K562 (cell line): Measurements from ENCODE around the gene ZNF865. TPM values are rescaled to one million over a fixed set of nuclear protein-coding genes. Genes with fewer than 3 reads are reported as not detected.

ENCODE experiments used
- ATAC-seq: fragments of 200-7000 bp; cut with Tn5 transposase; 3 replicates; pipeline ENCODE4 v1.9.1; 2020; ENCODE audit warnings: moderate library complexity
- BruUV-seq: library from RNA; stranded (reverse); fragments of 400-500 nt; replicated peaks from 2 replicates; lab custom pipeline; 2021; lab: Mats Ljungman, UMichigan
- CTCF ChIA-PET: fragments of 300-600 bp; formaldehyde crosslinking; extraction: SDS; loops from one replicate; lab custom pipeline; 2021; ENCODE audit warnings: low intra/inter-chr PET ratio; lab: Yijun Ruan, JAX
- POLR2A ChIA-PET: fragments of 300-600, 350-650 bp; sonication (Branson Sonifier 250); formaldehyde crosslinking; extraction: SDS; loops from one replicate; lab custom pipeline; 2021; ENCODE audit warnings: antibody characterized with exemption, inconsistent platforms; lab: Yijun Ruan, JAX
- DNase-seq, 4 experiments: peaks; one replicate each; pipeline versions ENCODE4 v3.0.0 to v3.0.0-alpha.2; 2011 to 2018; ENCODE audit warnings: low spot score in 3 of 4, mixed read lengths in 3 of 4; ENCODE audit errors: extremely low read depth in 1 of 4
- FAIRE-seq: peaks from 2 replicates; lab custom pipeline; 2011; peaks lifted over from hg19 to GRCh38; lab: Jason Lieb, UNC
- H2AFZ ChIP-seq: 2 replicates; pipeline ENCODE4 v1.6.0; 2011; ENCODE audit warnings: low read depth, low read length, control low read depth, inconsistent platforms
- H3K27ac ChIP-seq: fragments of 200-600 bp; 3 replicates; pipeline ENCODE4 v1.8.0; 2011; ENCODE audit warnings: low read depth, mild to moderate bottlenecking, control low read depth, inconsistent platforms, low read length, moderate library complexity, mixed read lengths; ENCODE audit errors: extremely low read depth
- H3K27me3 ChIP-seq, 2 experiments: fragments of 300-600 bp in 1 of 2; 2 replicates in 1 of 2; 3 replicates in 1 of 2; pipeline versions ENCODE4 v1.6.0 to v1.8.0; 2011; ENCODE audit warnings: inconsistent platforms in 2 of 2, low read length in 2 of 2, mild to moderate bottlenecking in 1 of 2, mixed read lengths in 1 of 2, moderate library complexity in 1 of 2; ENCODE audit not compliant: control insufficient read depth in 2 of 2, insufficient read depth in 2 of 2
- H3K36me3 ChIP-seq: fragments of 300-600 bp; 3 replicates; pipeline ENCODE4 v1.8.0; 2011; ENCODE audit warnings: mild to moderate bottlenecking, low read length, inconsistent platforms; ENCODE audit not compliant: control insufficient read depth, insufficient read depth
- H3K4me1 ChIP-seq, 2 experiments: fragments of 200-600 bp in 1 of 2; replicated peaks in 1 of 2; 2 replicates in 1 of 2; 3 replicates in 1 of 2; pipeline versions ENCODE4 v1.5.1 to v1.8.0; 2011; ENCODE audit warnings: inconsistent platforms in 2 of 2, low read length in 2 of 2, mild to moderate bottlenecking in 1 of 2, mixed read lengths in 1 of 2, moderate library complexity in 1 of 2; ENCODE audit not compliant: control insufficient read depth in 2 of 2, insufficient read depth in 2 of 2
- H3K4me2 ChIP-seq: 2 replicates; pipeline ENCODE4 v1.6.1; 2011; ENCODE audit warnings: low read length, control low read depth, inconsistent platforms, mixed read lengths; ENCODE audit not compliant: insufficient read depth
- H3K4me3 ChIP-seq: fragments of 200-600 bp; sonication (generic), shearing (Covaris generic); 2 replicates; pipeline ENCODE4 v1.5.1; 2016; ENCODE audit warnings: control low read depth, inconsistent platforms
- H3K79me2 ChIP-seq: fragments of 200-600 bp; 3 replicates; pipeline ENCODE4 v1.8.0; 2011; ENCODE audit warnings: low read length, inconsistent platforms; ENCODE audit not compliant: control insufficient read depth, insufficient read depth
- H3K9ac ChIP-seq, 2 experiments: 2 replicates each; pipeline versions ENCODE4 v1.6.0 to v1.6.1; 2011; ENCODE audit warnings: low read depth in 2 of 2, low read length in 2 of 2, control low read depth in 1 of 2, inconsistent platforms in 1 of 2, mild to moderate bottlenecking in 1 of 2, mixed read lengths in 1 of 2; ENCODE audit not compliant: insufficient read depth in 1 of 2
- H3K9me1 ChIP-seq: one replicate; pipeline ENCODE4 v1.6.0; 2011; ENCODE audit warnings: inconsistent platforms, mild to moderate bottlenecking, low read length, moderate library complexity; ENCODE audit not compliant: control insufficient read depth, insufficient read depth
- H3K9me3 ChIP-seq: replicated peaks from 2 replicates; pipeline ENCODE4 v1.5.1; 2011; ENCODE audit warnings: low read depth, low read length, inconsistent platforms; ENCODE audit not compliant: control insufficient read depth, insufficient read depth
- H4K20me1 ChIP-seq: replicated peaks from 2 replicates; pipeline ENCODE4 v1.6.1; 2011; ENCODE audit warnings: low read length, inconsistent platforms, mixed read lengths; ENCODE audit not compliant: control insufficient read depth, insufficient read depth
- CBFA2T3 ChIP-seq: fragments of 450-650 bp; IDR thresholded peaks from 2 replicates; pipeline ENCODE4 v1.6.1; 2017
- CBFB ChIP-seq: sonication (generic); formaldehyde crosslinking; IDR thresholded peaks from 2 replicates; pipeline ENCODE4 v1.4.0; 2020; ENCODE audit warnings: mild to moderate bottlenecking, missing genetic modification reagents
- CBX8 ChIP-seq: fragments of 200-600 bp; sonication (generic); IDR thresholded peaks from 2 replicates; pipeline ENCODE4 v1.6.1; 2012; ENCODE audit warnings: borderline replicate concordance, mixed run types, low read depth, mild to moderate bottlenecking, moderate library complexity, mixed read lengths, low read length, control low read depth, inconsistent platforms; ENCODE audit not compliant: poor library complexity, severe bottlenecking; ENCODE audit errors: extremely low read depth
- CCNT2 ChIP-seq: IDR thresholded peaks from 2 replicates; pipeline ENCODE4 v1.6.1; 2011; ENCODE audit warnings: borderline replicate concordance, low read depth, mild to moderate bottlenecking, moderate library complexity, mixed read lengths, low read length; ENCODE audit not compliant: insufficient read length; ENCODE audit errors: extremely low read depth
- ERF ChIP-seq: fragments of 450-650 bp; formaldehyde crosslinking; IDR thresholded peaks from 2 replicates; pipeline ENCODE4 v1.4.0; 2020; ENCODE audit warnings: mild to moderate bottlenecking, mixed read lengths
- FIP1L1 ChIP-seq: fragments of 200-400 bp; formaldehyde crosslinking; IDR thresholded peaks from 2 replicates; pipeline ENCODE4 v1.6.1; 2018; ENCODE audit warnings: mild to moderate bottlenecking, low read depth, low read length; ENCODE audit not compliant: poor library complexity, severe bottlenecking
- FOXA3 ChIP-seq, 2 experiments: fragments of 450-650 bp in 1 of 2; sonication (generic) in 1 of 2; formaldehyde crosslinking; IDR thresholded peaks in 1 of 2; conservative IDR thresholded peaks in 1 of 2; 2 replicates each; pipeline versions ENCODE4 v1.4.0 to v1.8.0; 2020 to 2022; ENCODE audit warnings: mild to moderate bottlenecking in 2 of 2, missing genetic modification reagents in 1 of 2
- KLF13 ChIP-seq: fragments of 450-650 bp; IDR thresholded peaks from 2 replicates; pipeline ENCODE4 v1.6.1; 2016; ENCODE audit warnings: missing genetic modification characterization, low read depth, mild to moderate bottlenecking, missing compliant biosample characterization, moderate library complexity, borderline replicate concordance
- LEF1 ChIP-seq: fragments of 450-650 bp; IDR thresholded peaks from 2 replicates; pipeline ENCODE4 v1.6.1; 2016; ENCODE audit warnings: mild to moderate bottlenecking
- MCM2 ChIP-seq: fragments of 450-650 bp; IDR thresholded peaks from 2 replicates; pipeline ENCODE4 v1.6.1; 2017; ENCODE audit warnings: low read depth, mild to moderate bottlenecking
- NFIC ChIP-seq: fragments of 450-650 bp; IDR thresholded peaks from 2 replicates; pipeline ENCODE4 v1.6.1; 2017; ENCODE audit warnings: mild to moderate bottlenecking, inconsistent platforms
- RB1 ChIP-seq: fragments of 450-650 bp; IDR thresholded peaks from 2 replicates; pipeline ENCODE4 v1.6.1; 2017; ENCODE audit warnings: low read depth, mild to moderate bottlenecking
- RBM14 ChIP-seq: fragments of 200-400 bp; formaldehyde crosslinking; IDR thresholded peaks from 2 replicates; pipeline ENCODE4 v1.6.1; 2018; ENCODE audit warnings: low read depth, mild to moderate bottlenecking, low read length, moderate library complexity, borderline replicate concordance; ENCODE audit not compliant: insufficient read depth
- SMARCB1 ChIP-seq: IDR thresholded peaks from 2 replicates; pipeline ENCODE4 v1.6.1; 2011; ENCODE audit warnings: improper control_type of control experiment, low read depth; ENCODE audit not compliant: insufficient read length
- TAF7 ChIP-seq: fragments of 450-650 bp; IDR thresholded peaks from 2 replicates; pipeline ENCODE4 v1.6.1; 2016; ENCODE audit warnings: missing genetic modification characterization, missing compliant biosample characterization
- ZKSCAN3 ChIP-seq: fragments of 250-450 bp; sonication (Bioruptor Pico); IDR thresholded peaks from 2 replicates; pipeline ENCODE4 v1.4.0; 2020
- ZNF124 ChIP-seq: sonication (generic); formaldehyde crosslinking; IDR thresholded peaks from 2 replicates; pipeline ENCODE4 v1.8.1; 2022; ENCODE audit warnings: missing genetic modification reagents
- ZNF76 ChIP-seq: fragments of 250-450 bp; sonication (Bioruptor Pico); IDR thresholded peaks from 2 replicates; pipeline ENCODE4 v1.4.0; 2020; ENCODE audit warnings: mild to moderate bottlenecking, moderate library complexity, borderline replicate concordance
- WGBS: fragments of 100-300 bp; shearing (Covaris generic); methylation state at CpG from one replicate; pipeline ENCODE4 v1.1.6; 2016; ENCODE audit warnings: low coverage, mixed read lengths; ENCODE audit not compliant: insufficient coverage; ENCODE audit errors: missing lambda C conversion rate; 5-methylcytosine and 5-hydroxymethylcytosine counted together
- in situ Hi-C: fragments of 300-500 bp; cut with MboI; formaldehyde crosslinking; loops from 4 replicates; pipeline ENCODE4 v1.15.0; 2018; ENCODE audit warnings: inconsistent platforms, mixed read lengths
- intact Hi-C: fragments of 100-400 bp; cut with micrococcal nuclease; formaldehyde crosslinking; loops from 2 replicates; pipeline ENCODE4 v1.14.2; 2022
- polyA plus RNA-seq, 8 experiments: library from polyadenylated mRNA; depleted of rRNA in 4 of 8; stranded (reverse) in 5 of 8; unstranded in 3 of 8; fragments of >200 nt; fragmentation: Nextera tagmentation in 2 of 8; fragmentation: Illumina TruSeq in 1 of 8; extraction: Ambion mirVana in 2 of 8; extraction: Trizol in 1 of 8; gene quantifications; 2 replicates each; pipeline versions ENCODE4 v1.2.1 to v1.2.3, GENCODE V29; 2011 to 2014; ENCODE audit warnings: inconsistent platforms in 1 of 8, missing spikeins in 1 of 8
- total RNA-seq, 7 experiments: library from RNA; depleted of rRNA in 6 of 7; stranded (reverse); fragments of >200 nt in 6 of 7; fragmentation: Illumina TruSeq in 2 of 7; extraction: Trizol in 2 of 7; gene quantifications; 2 replicates each; pipeline versions ENCODE4 v1.2.1 to v1.2.3, GENCODE V29; 2011 to 2021; ENCODE audit warnings: low replicate concordance in 1 of 7
- TF ChIP-seq, protein P1 (sequence below): IDR thresholded peaks from 2 replicates; pipeline ENCODE4 v1.6.1; 2012; ENCODE audit warnings: low read depth, low read length, improper control_type of control experiment, borderline replicate concordance
- TF ChIP-seq, protein P2 (sequence below): IDR thresholded peaks from 2 replicates; pipeline ENCODE4 v1.6.1; 2011; ENCODE audit not compliant: insufficient read length; ENCODE audit errors: extremely low read depth

The ZNF865 gene
- total and polyA plus RNA-seq, 9 of the 15 experiments (the other 6 are each of a cell fraction or from before 2014, with no cell fraction given) = 0.40 to 18.8 (median 1.6) TPM; not detected in 2

- Histone ChIP-seq H3K4me3 (peak overlapping the region; percentile 70), H3K27me3 (no peaks in the 10 kb centered on the region), H3K36me3 (peaks cover 58% of the 10 kb centered on the region), H3K9me1 (peaks cover 5% of the 10 kb centered on the region), H3K27ac (peak overlapping the region; percentile 100), H4K20me1 (peaks cover 29% of the 10 kb centered on the region), H3K4me2 (peak overlapping the region; percentile 99), H3K9me3 (no peaks in the 10 kb centered on the region), H2AFZ (peak overlapping the region; percentile 97), H3K79me2 (peaks cover 52% of the 10 kb centered on the region), H3K4me1 (peaks cover 26 to 59% of the 10 kb centered on the region in 2 experiments; a peak in 4 of 5 replicates), H3K9ac (peak overlapping the region; percentile 99)
- TSS peak; percentile 62 for BruUV-seq
- WGBS = 0% methylated on average over 44 of the region's 57 CpGs
- ATAC-seq (peak; percentile 61), FAIRE-seq (no peak), DNase-seq (peak; percentile 79 to 98 (median 86))
- POLR2A ChIA-PET = interaction anchor here (0.5 to 1.6 kb wide), 24 partner anchors 8 to 513 kb away, joined by 3 to 11 read pairs (median 3); partner anchors contain the start of genes FIZ1, NAT14, UBE2S and ZNF581
- intact Hi-C loops = no loop called here
- in situ Hi-C loops = no loop called here
- CTCF ChIA-PET = interaction anchor here (0.6 to 2.8 kb wide), 8 partner anchors 9 to 475 kb away, joined by 3 to 27 read pairs (median 4); partner anchors contain the start of gene ZNF580
- TF ChIP-seq SMARCB1 (no peak), CBFB (CRISPR knock-in tag) (no peak), LEF1 (no peak), CCNT2 (peak; percentile 35), ERF (CRISPR knock-in tag) (0 out of 2 replicates have a peak, but pooled peaks have one; percentile 46), ZKSCAN3 (CRISPR knock-in tag) (no peak), FIP1L1 (peak; percentile 92), ZNF76 (CRISPR knock-in tag) (no peak), CBFA2T3 (no peak; the same call in 1 of the 2 replicates), TAF7 (peak; percentile 53), RBM14 (no peak), CBX8 (no peak), ZNF124 (CRISPR knock-in tag) (no peak), NFIC (no peak; the same call in 1 of the 2 replicates), KLF13 (tag) (peak; percentile 56; the same call in 1 of the 2 replicates), MCM2 (no peak), FOXA3 (CRISPR knock-in tag; conservative IDR thresholded peaks at IDR 0.05 in 1 of 2, IDR thresholded peaks at IDR 0.05 in 1 of 2) (no peak), RB1 (peak; percentile 92)
- TF ChIP-seq, protein P1, sequence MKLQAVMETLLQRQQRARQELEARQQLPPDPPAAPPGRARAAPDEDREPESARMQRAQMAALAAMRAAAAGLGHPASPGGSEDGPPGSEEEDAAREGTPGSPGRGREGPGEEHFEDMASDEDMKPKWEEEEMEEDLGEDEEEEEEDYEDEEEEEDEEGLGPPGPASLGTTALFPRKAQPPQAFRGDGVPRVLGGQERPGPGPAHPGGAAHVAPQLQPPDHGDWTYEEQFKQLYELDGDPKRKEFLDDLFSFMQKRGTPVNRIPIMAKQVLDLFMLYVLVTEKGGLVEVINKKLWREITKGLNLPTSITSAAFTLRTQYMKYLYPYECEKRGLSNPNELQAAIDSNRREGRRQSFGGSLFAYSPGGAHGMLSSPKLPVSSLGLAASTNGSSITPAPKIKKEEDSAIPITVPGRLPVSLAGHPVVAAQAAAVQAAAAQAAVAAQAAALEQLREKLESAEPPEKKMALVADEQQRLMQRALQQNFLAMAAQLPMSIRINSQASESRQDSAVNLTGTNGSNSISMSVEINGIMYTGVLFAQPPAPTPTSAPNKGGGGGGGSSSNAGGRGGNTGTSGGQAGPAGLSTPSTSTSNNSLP = no peak
- TF ChIP-seq, protein P2, sequence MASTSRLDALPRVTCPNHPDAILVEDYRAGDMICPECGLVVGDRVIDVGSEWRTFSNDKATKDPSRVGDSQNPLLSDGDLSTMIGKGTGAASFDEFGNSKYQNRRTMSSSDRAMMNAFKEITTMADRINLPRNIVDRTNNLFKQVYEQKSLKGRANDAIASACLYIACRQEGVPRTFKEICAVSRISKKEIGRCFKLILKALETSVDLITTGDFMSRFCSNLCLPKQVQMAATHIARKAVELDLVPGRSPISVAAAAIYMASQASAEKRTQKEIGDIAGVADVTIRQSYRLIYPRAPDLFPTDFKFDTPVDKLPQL = no peak
Measured at GRCh38 chr19:55653651-55654322, 48.3 kb downstream of the ZNF865 start.
